ENCODE data around the gene HMGB2. TPM values are rescaled to one million over a fixed set of nuclear protein-coding genes. Genes with fewer than 3 reads are reported as not detected.

HMGB2 gene
- polyA plus RNA-seq, 1 donor from 2014 or later, result 184 TPM

- H4K20me1 ChIP-seq (ENCODE audit: insufficient read depth), result no peaks in the 10 kb centered on the region
- H3K36me3 ChIP-seq (ENCODE audit: insufficient read depth, low read length), result no peaks in the 10 kb centered on the region
- no peak overlapping the region for H3K27ac ChIP-seq (ENCODE audit: low read length)
- H3K9me2 ChIP-seq (ENCODE audit: insufficient read depth, low read length), result no peaks in the 10 kb centered on the region
- no peak overlapping the region for H3K4me2 ChIP-seq (ENCODE audit: low read length)
- H3K4me3 ChIP-seq (ENCODE audit: low read length), result no peak overlapping the region
- H3K9me3 ChIP-seq (ENCODE audit: low read length), result no peaks in the 10 kb centered on the region
- no peaks in the 10 kb centered on the region for H3F3A ChIP-seq (ENCODE audit: insufficient read depth, low read length, poor library complexity, severe bottlenecking)
- no peak overlapping the region for H2AFZ ChIP-seq (ENCODE audit: low read depth, low read length)
- H3K9ac ChIP-seq (ENCODE audit: low read length), result no peak overlapping the region
- H3K27me3 ChIP-seq (ENCODE audit: insufficient read depth, low read depth, low read length), result no peaks in the 10 kb centered on the region
- no peaks in the 10 kb centered on the region for H3K79me2 ChIP-seq (replicated peaks; ENCODE audit: insufficient read depth, low read length)
- no peak for TF ChIP-seq POLR2AphosphoS5 (IDR thresholded peaks at IDR 0.05)
- TF ChIP-seq EZH2 (IDR thresholded peaks at IDR 0.05; ENCODE audit: borderline replicate concordance, insufficient read depth, low read length, poor library complexity, severe bottlenecking), result no peak
- no peak for TF ChIP-seq TAF1 (IDR thresholded peaks at IDR 0.05; ENCODE audit: low read depth)
- no peak for TF ChIP-seq REST (IDR thresholded peaks at IDR 0.05; ENCODE audit: borderline replicate concordance)
- no peak for TF ChIP-seq RAD21 (conservative IDR thresholded peaks at IDR 0.05)
- TF ChIP-seq MXI1 (conservative IDR thresholded peaks at IDR 0.05; ENCODE audit: poor library complexity, severe bottlenecking), result no peak
- TF ChIP-seq, protein P1, sequence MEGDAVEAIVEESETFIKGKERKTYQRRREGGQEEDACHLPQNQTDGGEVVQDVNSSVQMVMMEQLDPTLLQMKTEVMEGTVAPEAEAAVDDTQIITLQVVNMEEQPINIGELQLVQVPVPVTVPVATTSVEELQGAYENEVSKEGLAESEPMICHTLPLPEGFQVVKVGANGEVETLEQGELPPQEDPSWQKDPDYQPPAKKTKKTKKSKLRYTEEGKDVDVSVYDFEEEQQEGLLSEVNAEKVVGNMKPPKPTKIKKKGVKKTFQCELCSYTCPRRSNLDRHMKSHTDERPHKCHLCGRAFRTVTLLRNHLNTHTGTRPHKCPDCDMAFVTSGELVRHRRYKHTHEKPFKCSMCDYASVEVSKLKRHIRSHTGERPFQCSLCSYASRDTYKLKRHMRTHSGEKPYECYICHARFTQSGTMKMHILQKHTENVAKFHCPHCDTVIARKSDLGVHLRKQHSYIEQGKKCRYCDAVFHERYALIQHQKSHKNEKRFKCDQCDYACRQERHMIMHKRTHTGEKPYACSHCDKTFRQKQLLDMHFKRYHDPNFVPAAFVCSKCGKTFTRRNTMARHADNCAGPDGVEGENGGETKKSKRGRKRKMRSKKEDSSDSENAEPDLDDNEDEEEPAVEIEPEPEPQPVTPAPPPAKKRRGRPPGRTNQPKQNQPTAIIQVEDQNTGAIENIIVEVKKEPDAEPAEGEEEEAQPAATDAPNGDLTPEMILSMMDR (IDR thresholded peaks at IDR 0.05; ENCODE audit: poor library complexity, severe bottlenecking), result no peak
- TF ChIP-seq EP300 (conservative IDR thresholded peaks at IDR 0.05; ENCODE audit: poor library complexity, severe bottlenecking), result no peak
- no peak for TF ChIP-seq SMC3 (conservative IDR thresholded peaks at IDR 0.05; ENCODE audit: poor library complexity)
These were observed 45.3 kb downstream of the HMGB2 start for GRCh38 chr4:173288698-173289352.

DNA sequence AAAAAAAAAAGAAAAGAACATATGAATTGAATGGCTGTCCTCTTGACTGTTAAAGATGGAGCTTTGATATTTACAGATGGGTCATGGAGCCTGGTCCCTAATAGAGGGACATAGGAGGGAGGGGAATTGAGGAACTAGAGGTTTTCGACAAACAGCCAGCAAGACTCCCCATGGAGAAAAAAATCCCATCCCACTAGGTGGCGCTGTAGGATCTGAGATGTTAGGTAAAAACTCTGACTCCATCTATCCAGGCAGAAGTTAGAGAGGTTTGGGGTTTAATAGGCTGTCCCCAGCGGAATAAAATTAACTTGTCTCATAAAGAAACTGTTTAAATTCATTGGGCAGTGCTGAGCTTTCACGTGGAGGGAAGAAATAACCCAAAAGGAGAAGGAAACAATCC is 45.9 kb downstream of the HMGB2 start:
- H3K9me3 ChIP-seq (ENCODE audit: low read length), result no peaks in the 10 kb centered on the region
- no peak overlapping the region for H3K4me2 ChIP-seq (ENCODE audit: low read length)
- no peak overlapping the region for H3K9ac ChIP-seq (ENCODE audit: low read length)
- no peak for TF ChIP-seq POLR2AphosphoS5 (IDR thresholded peaks at IDR 0.05)
- no peak for TF ChIP-seq MXI1 (conservative IDR thresholded peaks at IDR 0.05; ENCODE audit: poor library complexity, severe bottlenecking)
- TF ChIP-seq TAF1 (IDR thresholded peaks at IDR 0.05; ENCODE audit: low read depth), result no peak
- no peak for TF ChIP-seq REST (IDR thresholded peaks at IDR 0.05; ENCODE audit: borderline replicate concordance)
- TF ChIP-seq RAD21 (conservative IDR thresholded peaks at IDR 0.05), result no peak
- H3K4me3 ChIP-seq (ENCODE audit: low read length), result no peak overlapping the region
- H3K27ac ChIP-seq (ENCODE audit: low read length), result no peak overlapping the region
- no peaks in the 10 kb centered on the region for H3K9me2 ChIP-seq (ENCODE audit: insufficient read depth, low read length)
- H3K79me2 ChIP-seq (replicated peaks; ENCODE audit: insufficient read depth, low read length), result no peaks in the 10 kb centered on the region
- H2AFZ ChIP-seq (ENCODE audit: low read depth, low read length), result no peak overlapping the region
- no peaks in the 10 kb centered on the region for H3K27me3 ChIP-seq (ENCODE audit: insufficient read depth, low read depth, low read length)
- no peaks in the 10 kb centered on the region for H4K20me1 ChIP-seq (ENCODE audit: insufficient read depth)
- H3F3A ChIP-seq (ENCODE audit: insufficient read depth, low read length, poor library complexity, severe bottlenecking), result no peaks in the 10 kb centered on the region
- H3K36me3 ChIP-seq (ENCODE audit: insufficient read depth, low read length), result no peaks in the 10 kb centered on the region
